HG03571 (cell line): ENCODE data around the gene DLGAP3.
"Not testable (repeated sequence)": the region's sequence is repeated elsewhere in the genome, so short reads cannot be mapped to it uniquely, and the experiment has no call there.

Experiments
- ATAC-seq: cut with Tn5 transposase; IDR thresholded peaks from one replicate; pipeline ENCODE4 v1.9.1; 2021; ENCODE audit not compliant: unreplicated experiment

DLGAP3 gene

GRCh38 chr1:34839526-34840305 lies 89.7 kb downstream of the DLGAP3 start:
- ATAC-seq = no peak

- no peak for ATAC-seq
These were observed 95.7 kb downstream of the DLGAP3 start for GRCh38 chr1:34833711-34834110.

DNA sequence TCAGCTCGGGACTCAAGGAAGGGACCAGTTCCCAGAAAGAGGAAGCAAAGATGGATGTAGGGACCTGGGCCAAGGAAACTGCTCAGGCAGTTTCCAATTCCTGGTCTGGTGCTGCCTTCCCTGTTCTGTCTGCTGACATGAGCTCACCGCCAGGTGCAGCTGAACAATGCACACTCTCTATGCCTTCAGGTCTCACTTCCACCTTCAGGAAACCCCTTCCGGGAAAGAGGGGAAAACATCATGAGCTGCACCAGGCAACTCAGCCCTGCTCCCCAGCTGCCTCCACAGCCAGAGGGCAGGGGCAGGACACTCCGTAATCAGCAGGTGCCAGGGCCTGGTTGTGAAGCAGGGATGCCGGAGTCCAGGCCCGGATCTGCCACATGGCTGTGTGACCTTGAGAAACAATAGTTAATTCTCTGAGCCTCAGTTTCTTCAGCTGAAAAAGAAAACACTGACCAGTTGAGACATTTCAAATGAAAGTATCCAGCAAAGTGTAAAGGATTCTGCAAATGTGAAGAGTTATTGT lies 97.7 kb downstream of the DLGAP3 start:
- no peak for ATAC-seq

- no peak for ATAC-seq
These were observed 100.2 kb downstream of the DLGAP3 start for GRCh38 chr1:34829250-34829649.

GRCh38 chr1:34828611-34829010 lies 100.8 kb downstream of the DLGAP3 start:
- no peak for ATAC-seq

DNA sequence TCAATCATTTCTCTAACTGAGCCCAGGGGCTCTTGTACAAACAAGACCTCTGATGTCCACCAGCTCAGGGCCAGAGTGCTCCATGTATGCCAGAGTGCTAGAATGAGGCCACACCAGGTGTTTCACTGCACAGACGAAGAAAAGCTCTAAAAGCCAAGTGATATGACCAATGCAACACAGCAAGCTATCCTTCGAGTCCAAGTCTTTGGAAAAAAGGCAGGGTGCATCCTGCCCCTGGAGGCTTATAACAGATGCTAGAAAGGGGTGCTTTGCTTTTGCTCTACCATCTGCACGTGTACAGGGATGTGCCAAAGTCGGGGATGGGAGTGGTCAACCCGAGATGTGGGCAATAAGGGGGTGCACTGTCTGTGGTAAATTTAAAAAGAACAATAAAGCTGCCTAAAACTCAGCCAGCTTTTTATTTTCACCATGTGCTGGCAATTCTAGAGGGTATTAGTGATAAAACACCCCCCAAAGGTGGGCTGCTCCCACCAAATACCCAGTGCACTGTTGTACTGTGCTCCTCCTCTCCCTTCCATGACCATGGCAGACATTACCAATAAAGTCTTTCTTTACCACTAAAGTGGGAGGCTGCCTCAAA lies 102.0 kb downstream of the DLGAP3 start:
- ATAC-seq = no peak

DNA sequence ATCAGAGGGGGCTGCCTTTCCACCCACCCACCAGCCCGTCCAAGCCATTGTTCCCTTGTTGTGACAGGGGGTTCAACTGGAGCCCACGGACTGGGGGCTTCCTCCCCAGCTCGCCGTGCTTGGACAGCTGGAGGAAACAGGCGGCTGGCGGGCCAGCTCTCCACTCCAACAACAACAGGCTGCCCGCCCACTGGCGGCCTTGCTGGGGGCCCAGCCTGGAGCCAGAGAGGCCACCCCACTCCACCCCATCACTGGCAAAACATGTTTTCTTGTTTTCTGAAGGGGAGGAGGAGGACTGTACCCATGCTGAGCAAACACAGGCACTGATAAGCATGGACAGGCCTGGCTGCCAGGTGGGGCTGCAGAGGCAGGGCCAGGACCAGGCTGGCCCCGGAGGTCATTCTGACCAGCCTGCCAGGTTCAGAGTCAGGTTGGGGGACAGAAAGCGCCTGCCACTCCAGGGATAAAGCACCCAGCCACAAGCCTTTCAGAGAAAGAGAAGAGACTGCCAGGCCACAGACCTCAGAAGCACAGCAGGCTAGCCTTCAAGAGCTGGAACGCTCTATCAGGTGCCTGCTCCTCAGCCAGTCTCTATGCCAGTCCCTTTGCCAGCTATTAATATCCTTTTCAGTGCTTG lies 103.9 kb downstream of the DLGAP3 start:
- no peak for ATAC-seq

DNA sequence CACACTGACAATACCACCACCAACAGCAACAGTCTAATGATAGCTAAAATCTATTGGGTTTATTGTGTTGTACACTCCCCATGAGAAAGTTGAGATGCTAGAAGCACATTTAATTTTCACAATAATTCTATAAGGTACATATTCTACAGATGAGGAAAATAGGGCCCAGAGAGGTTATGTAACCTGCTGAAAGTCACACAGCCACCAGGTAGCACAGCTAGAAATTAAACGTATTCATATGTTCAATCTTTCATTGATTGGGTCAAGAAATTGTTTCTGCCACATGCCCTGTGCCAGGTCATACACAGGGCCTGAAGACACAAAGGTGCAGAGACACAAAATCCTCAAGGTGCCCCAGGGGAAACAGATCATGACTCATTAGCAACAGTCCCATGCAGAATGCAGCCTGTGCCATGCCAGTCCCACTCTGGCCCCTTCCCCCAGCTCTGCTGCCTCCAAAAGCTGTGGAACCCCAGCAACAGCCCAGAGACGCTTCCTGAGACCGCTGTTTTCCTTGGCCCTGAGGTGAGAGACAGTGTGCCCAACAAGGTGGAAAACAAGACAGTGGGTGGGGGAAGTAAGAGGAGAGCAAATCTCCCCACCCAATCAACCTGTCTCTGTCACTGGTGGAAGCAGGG lies 104.5 kb downstream of the DLGAP3 start:
- no peak for ATAC-seq

DNA sequence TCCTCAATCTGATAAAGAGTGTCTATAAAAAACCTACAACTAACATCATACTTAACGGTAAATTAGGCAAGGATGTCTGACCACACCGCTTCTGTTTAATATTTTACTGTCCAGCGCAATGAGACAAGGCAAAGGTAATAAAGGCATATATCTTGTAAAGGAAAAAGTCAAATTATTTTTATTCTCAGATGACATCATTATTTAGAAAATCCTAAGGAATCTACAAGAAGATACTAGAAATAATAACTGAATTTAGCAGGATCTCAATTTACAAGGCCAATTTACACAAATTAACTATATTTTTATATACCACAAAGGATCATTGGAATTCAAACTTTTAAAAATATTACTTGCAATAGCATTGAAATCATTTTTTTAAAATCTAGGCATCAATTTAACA lies 107.2 kb downstream of the DLGAP3 start:
- no peak for ATAC-seq

DNA sequence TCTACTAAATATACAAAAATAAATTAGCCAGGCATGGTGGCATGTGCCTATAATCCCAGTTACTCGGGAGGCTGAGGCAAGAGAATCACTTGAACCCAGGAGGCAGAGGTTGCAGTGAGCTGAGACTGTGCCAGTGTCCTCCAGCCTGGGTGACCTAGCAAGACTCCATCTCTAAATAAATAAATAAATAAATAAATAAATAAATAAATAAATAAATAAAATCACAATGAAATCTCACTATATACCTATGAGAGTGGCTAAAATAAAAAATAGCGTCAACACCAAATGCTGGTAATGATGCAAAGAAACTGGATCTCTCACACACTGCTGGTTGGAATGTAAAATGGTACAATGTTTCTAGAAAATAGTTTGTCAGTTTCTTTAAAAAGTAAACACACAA lies 110.6 kb downstream of the DLGAP3 start:
- not testable (repeated sequence) for ATAC-seq

GRCh38 chr1:34816778-34817177 lies 112.7 kb downstream of the DLGAP3 start:
- no peak for ATAC-seq

GRCh38 chr1:34816332-34816731 lies 113.1 kb downstream of the DLGAP3 start:
- ATAC-seq = no peak
